ENCODE data around the gene C5orf34.

GRCh38 chr5:43530648-43531047 is 15.7 kb upstream of the C5orf34 start:
- no peak for TF ChIP-seq POLR2AphosphoS5 (IDR thresholded peaks at IDR 0.05)
- no peak for TF ChIP-seq CTCF (IDR thresholded peaks at IDR 0.05 in 8 of 11, conservative IDR thresholded peaks at IDR 0.05 in 3 of 11)

All from spleen (tissue), 7 donors.